ENCODE data around the gene TIGIT. TPM values are rescaled to one million over a fixed set of nuclear protein-coding genes. Genes with fewer than 3 reads are reported as not detected.

The TIGIT gene
- total RNA-seq, 1 donor from 2014 or later, result 1.7 TPM

DNA sequence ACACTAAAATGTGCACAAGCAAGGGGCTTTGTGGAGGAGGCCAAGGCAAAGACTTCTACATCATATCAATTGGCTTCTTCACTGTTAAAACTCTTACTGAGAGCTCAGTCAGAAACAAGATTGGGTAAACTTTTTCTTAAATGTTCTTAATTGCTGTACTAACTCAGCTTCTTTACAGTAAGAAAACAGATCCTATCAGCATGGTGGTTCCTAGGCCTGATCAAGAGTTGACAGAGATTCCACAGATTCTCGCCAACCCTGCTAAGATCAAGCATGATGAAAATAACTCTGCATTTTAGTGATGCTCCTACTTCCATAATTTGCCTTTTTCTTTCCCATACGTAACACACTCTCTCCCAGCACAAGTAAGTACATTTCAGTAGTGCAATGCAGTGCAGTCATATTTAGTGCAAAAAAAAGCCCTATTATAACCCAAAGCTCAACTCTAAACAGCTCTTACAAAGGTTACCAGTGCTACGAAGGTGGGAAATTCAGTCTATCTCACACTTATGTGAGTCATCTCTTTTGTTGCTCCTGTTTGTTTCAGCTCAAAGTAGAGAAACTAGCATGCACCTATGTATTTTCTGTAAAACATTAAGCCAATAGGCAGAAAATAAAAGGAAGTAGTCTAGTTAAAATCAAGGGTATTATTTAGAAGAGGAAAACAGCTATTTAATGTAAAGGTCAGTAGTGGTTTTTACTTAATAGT, 29.9 kb downstream of the TIGIT start:
- H3K4me3 ChIP-seq, result no peak overlapping the region
- no peak for DNase-seq
- no peak overlapping the region for H3K27ac ChIP-seq
- no peak for TF ChIP-seq CTCF (IDR thresholded peaks at IDR 0.05)
- H3K27me3 ChIP-seq, result no peaks in the 10 kb centered on the region
- ATAC-seq, result no peak
- no peaks in the 10 kb centered on the region for H3K4me1 ChIP-seq
- intact Hi-C loops (cut with DNase I), result no loop called here
- H3K36me3 ChIP-seq, result no peaks in the 10 kb centered on the region
- no peaks in the 10 kb centered on the region for H3K9me3 ChIP-seq

DNA sequence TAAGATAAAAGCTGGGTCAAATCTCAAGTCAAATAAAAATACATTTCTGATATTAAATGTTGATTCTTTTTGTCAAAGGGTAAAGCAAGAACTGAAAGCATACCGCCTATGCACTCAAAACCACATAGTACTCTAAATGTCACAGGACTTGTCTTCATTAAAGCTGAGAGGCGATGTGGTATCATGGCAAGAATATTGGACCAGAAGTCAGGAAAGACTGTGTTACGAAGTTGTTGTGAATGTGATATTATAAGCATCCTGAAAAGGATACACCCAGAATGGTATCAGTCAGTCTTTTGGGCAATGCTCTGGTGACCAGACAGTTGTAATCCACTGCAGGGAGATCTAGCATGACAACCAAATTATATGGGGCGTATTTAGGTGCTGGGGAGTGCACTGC, 33.8 kb downstream of the TIGIT start:
- Histone ChIP-seq H3K36me3 (no peaks in the 10 kb centered on the region), H3K9me3 (no peaks in the 10 kb centered on the region), H3K4me1 (no peaks in the 10 kb centered on the region), H3K27me3 (no peaks in the 10 kb centered on the region), H3K27ac (no peak overlapping the region), H3K4me3 (no peak overlapping the region)
- no peak for DNase-seq
- intact Hi-C loops (cut with DNase I), result no loop called here
- ATAC-seq, result no peak
- TF ChIP-seq CTCF (IDR thresholded peaks at IDR 0.05), result no peak

DNA sequence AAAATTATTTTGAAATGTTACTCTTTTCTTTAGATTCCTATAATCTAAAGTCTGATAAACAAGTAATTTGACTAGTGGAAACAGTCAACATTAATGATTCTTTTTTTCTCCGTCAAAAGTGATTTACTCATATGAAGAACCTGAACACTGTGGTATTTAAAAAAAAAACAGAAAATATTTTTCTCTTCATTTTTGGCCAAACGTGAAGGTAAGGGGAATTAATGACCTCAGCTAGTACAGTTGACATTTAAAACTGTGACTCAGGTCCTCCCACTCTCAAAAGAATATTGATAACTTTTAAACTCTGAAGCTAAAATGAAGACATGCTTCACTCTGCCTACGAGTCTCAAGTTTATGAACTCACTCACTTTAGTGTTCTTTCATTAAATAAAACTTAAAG, 34.5 kb downstream of the TIGIT start:
- Histone ChIP-seq H3K4me1 (no peaks in the 10 kb centered on the region), H3K27me3 (no peaks in the 10 kb centered on the region), H3K36me3 (no peaks in the 10 kb centered on the region), H3K9me3 (no peaks in the 10 kb centered on the region), H3K4me3 (no peak overlapping the region), H3K27ac (no peak overlapping the region)
- DNase-seq, result no peak
- TF ChIP-seq CTCF (IDR thresholded peaks at IDR 0.05), result no peak
- intact Hi-C loops (cut with DNase I), result no loop called here
- no peak for ATAC-seq

GRCh38 chr3:114329823-114330222, 36.0 kb downstream of the TIGIT start:
- no peak overlapping the region for H3K4me3 ChIP-seq
- no peaks in the 10 kb centered on the region for H3K9me3 ChIP-seq
- H3K27ac ChIP-seq, result no peak overlapping the region
- H3K4me1 ChIP-seq, result no peaks in the 10 kb centered on the region
- TF ChIP-seq CTCF (IDR thresholded peaks at IDR 0.05), result no peak
- no peak for DNase-seq
- intact Hi-C loops (cut with DNase I), result no loop called here
- ATAC-seq, result no peak
- no peaks in the 10 kb centered on the region for H3K27me3 ChIP-seq
- no peaks in the 10 kb centered on the region for H3K36me3 ChIP-seq

GRCh38 chr3:114331007-114331406, 37.2 kb downstream of the TIGIT start:
- intact Hi-C loops (cut with DNase I), result no loop called here
- no peak overlapping the region for H3K27ac ChIP-seq
- H3K36me3 ChIP-seq, result no peaks in the 10 kb centered on the region
- no peaks in the 10 kb centered on the region for H3K4me1 ChIP-seq
- H3K9me3 ChIP-seq, result no peaks in the 10 kb centered on the region
- ATAC-seq (no peak), DNase-seq (no peak)
- no peak overlapping the region for H3K4me3 ChIP-seq
- no peaks in the 10 kb centered on the region for H3K27me3 ChIP-seq
- no peak for TF ChIP-seq CTCF (IDR thresholded peaks at IDR 0.05)

- no peak for ATAC-seq
- no peak for DNase-seq
- H3K27ac ChIP-seq, result no peak overlapping the region
- no peak for TF ChIP-seq CTCF (IDR thresholded peaks at IDR 0.05)
- H3K27me3 ChIP-seq, result no peaks in the 10 kb centered on the region
- H3K36me3 ChIP-seq, result no peaks in the 10 kb centered on the region
- no peaks in the 10 kb centered on the region for H3K9me3 ChIP-seq
- intact Hi-C loops (cut with DNase I), result no loop called here
- no peaks in the 10 kb centered on the region for H3K4me1 ChIP-seq
- H3K4me3 ChIP-seq, result no peak overlapping the region
Observed at GRCh38 chr3:114331710-114332109, 37.9 kb downstream of the TIGIT start.

Measured in upper lobe of right lung (tissue), 1 donor.